GM06990 (cell line): ENCODE data around the gene COASY.

Experiments
- DNase-seq: peaks from one replicate; pipeline ENCODE4 v3.0.0-alpha.2; 2011; ENCODE audit not compliant: insufficient read length; ENCODE audit errors: extremely low read depth
- H3K27me3 ChIP-seq: replicated peaks from 2 replicates; pipeline ENCODE4 v1.6.0; 2011; ENCODE audit warnings: low read length; ENCODE audit not compliant: control insufficient read depth, insufficient read depth
- H3K36me3 ChIP-seq: 2 replicates; pipeline ENCODE4 v1.5.1; 2011; ENCODE audit warnings: low read length; ENCODE audit not compliant: control insufficient read depth, insufficient read depth
- H3K4me3 ChIP-seq: replicated peaks from 2 replicates; pipeline ENCODE4 v1.5.1; 2011; ENCODE audit warnings: low read depth, mild to moderate bottlenecking, control low read depth, low read length
- TF ChIP-seq, protein P1 (sequence below): IDR thresholded peaks from 2 replicates; pipeline ENCODE4 v1.5.1; 2011; ENCODE audit warnings: low read length, control low read depth, mild to moderate bottlenecking, inconsistent platforms; ENCODE audit not compliant: insufficient read depth, poor library complexity, severe bottlenecking

COASY gene

DNA sequence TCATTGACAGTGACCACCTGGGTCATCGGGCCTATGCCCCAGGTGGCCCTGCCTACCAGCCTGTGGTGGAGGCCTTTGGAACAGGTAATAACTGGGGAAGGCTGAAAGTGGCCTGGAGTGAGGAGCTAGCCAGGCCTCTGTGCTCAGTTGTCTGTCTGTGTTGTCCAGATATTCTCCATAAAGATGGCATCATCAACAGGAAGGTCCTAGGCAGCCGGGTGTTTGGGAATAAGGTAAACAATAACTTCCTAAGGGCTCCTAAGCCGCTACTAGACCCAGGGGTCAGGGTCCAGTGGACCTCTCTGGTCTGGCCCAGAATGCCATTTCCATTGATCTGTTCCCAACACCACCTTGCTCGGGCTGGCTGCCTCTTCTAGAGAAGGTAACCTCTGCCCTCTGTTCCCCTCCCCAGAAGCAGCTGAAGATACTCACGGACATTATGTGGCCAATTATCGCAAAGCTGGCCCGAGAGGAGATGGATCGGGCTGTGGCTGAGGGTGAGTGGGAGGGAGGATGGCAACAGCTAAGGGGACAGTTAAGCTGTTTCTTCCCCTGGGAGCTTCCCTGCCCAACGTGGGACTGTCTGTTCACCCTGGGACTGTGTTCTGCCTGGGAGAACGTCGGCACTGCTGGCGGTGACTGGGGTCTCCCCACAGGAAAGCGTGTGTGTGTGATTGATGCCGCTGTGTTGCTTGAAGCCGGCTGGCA is 3.0 kb downstream of the COASY start:
- no peak for DNase-seq
- TF ChIP-seq, protein P1, sequence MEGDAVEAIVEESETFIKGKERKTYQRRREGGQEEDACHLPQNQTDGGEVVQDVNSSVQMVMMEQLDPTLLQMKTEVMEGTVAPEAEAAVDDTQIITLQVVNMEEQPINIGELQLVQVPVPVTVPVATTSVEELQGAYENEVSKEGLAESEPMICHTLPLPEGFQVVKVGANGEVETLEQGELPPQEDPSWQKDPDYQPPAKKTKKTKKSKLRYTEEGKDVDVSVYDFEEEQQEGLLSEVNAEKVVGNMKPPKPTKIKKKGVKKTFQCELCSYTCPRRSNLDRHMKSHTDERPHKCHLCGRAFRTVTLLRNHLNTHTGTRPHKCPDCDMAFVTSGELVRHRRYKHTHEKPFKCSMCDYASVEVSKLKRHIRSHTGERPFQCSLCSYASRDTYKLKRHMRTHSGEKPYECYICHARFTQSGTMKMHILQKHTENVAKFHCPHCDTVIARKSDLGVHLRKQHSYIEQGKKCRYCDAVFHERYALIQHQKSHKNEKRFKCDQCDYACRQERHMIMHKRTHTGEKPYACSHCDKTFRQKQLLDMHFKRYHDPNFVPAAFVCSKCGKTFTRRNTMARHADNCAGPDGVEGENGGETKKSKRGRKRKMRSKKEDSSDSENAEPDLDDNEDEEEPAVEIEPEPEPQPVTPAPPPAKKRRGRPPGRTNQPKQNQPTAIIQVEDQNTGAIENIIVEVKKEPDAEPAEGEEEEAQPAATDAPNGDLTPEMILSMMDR, result no peak
- Histone ChIP-seq H3K27me3 (no peaks in the 10 kb centered on the region), H3K36me3 (peaks cover 44% of the 10 kb centered on the region), H3K4me3 (no peak overlapping the region)

DNA sequence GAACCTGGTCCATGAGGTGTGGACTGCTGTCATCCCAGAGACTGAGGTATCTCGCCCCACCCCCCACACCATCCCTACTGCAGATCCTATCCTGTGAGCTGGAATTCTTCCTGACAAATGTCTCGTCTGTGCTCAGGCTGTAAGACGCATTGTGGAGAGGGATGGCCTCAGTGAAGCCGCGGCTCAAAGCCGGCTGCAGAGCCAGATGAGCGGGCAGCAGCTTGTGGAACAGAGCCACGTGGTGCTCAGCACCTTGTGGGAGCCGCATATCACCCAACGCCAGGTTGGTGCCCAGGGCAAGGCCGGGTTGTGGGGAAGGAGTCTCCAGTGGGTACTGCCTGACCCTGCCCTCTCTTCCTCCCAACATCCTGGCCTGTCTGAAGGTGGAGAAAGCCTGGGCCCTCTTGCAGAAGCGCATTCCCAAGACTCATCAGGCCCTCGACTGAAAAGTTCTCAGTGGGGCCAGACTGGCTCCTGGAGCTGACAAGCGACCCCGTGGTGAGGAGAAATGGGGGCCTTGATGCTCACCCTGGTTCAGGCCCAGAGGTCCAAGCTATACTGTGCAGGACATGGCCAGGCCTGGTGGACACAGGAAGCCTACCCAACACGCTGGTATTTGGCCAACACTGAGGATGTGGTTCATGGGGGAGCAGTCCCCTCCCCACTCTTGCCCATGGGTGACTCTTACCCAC is 3.7 kb downstream of the COASY start:
- TF ChIP-seq, protein P1, result no peak
- Histone ChIP-seq H3K27me3 (no peaks in the 10 kb centered on the region), H3K4me3 (no peak overlapping the region), H3K36me3 (peaks cover 45% of the 10 kb centered on the region)
- no peak for DNase-seq

DNA sequence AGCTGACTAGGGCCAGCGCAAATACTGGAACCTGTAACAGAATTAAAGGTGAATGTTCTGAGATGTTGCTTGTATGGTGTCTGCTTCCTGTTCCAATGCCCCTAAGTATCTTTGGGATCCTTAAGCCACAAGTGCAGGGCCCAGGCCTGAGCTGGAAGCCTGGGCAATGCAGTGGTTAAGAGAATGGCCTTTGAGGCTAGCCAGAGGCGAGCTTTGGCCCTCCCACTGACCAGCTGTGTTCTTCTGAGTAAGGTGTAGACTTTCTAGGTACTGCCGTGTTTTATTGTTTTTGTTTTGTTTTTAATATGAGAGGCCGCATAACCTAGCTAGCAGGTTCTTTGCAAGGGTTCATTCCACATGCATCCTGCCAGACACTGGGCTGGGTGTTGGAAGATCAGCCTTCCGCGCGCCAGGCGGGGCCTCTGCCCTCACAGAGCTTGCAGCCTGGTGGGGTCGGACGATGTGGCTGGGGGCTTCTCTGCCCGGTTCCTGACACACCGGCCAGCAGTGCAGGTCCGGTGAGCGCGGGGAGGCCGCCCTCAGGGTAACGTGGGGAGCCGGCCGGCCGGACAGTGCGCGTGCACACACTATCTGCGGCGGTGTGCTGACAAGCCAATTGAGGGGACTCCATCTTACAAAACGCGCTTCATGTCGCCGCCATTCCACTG is 4.4 kb downstream of the COASY start:
- TF ChIP-seq, protein P1, result no peak
- H3K27me3 ChIP-seq, result no peaks in the 10 kb centered on the region
- peak overlapping the region; percentile 91 for H3K4me3 ChIP-seq
- peaks cover 46% of the 10 kb centered on the region for H3K36me3 ChIP-seq
- no peak for DNase-seq

- TF ChIP-seq, protein P1, result no peak
- H3K36me3 ChIP-seq, result peaks cover 52% of the 10 kb centered on the region
- H3K27me3 ChIP-seq, result no peaks in the 10 kb centered on the region
- H3K4me3 ChIP-seq, result peak within 1 kb of the TSS; percentile 91
- DNase-seq, result peak; percentile 95
Measured at GRCh38 chr17:42566883-42567573, 5.1 kb downstream of the COASY start, which contains the start of gene MLX. MLX (plus strand) TSS chr17:42567100; CDS start chr17:42567125, 25 bp downstream.

DNA sequence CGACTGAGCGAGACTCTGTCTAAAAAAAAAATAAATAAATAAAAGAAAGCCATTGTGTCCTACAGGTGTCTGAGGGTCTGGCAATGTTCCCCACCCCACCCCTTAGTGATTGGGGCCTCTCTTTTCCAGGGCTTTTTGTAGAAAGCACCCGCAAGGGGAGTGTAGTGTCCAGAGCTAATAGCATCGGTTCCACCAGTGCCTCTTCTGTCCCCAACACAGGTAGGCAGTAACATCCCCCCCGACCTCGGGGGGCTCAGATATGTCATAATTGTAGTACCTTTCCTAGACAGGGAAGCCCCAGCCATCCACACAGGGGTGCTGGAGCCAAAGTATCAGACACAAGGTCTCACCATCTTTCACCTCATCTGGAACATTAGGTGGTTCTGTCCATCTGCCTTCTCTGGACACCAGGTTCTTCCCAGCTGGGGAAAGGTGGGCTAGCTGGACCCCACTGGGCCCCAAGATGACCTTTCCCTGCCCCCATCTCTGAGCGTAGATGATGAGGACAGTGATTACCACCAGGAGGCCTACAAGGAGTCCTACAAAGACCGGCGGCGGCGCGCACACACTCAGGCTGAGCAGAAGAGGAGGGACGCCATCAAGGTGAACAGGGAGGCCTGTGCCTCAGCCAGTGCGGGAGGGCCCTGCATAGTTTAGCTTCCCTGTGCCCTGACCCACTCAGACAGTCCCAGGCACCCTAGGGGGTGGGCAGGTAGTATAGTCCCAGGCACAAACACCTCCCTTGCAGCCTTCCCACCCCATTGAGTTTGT is 6.6 kb downstream of the COASY start:
- TF ChIP-seq, protein P1, result no peak
- Histone ChIP-seq H3K36me3 (peaks cover 63% of the 10 kb centered on the region), H3K27me3 (no peaks in the 10 kb centered on the region), H3K4me3 (no peak overlapping the region; the same call in 1 of the 2 replicates)
- DNase-seq, result no peak
